ENCODE data around the gene AQP12B. TPM values are rescaled to one million over a fixed set of nuclear protein-coding genes. Genes with fewer than 3 reads are reported as not detected.
A peak's percentile ranks its signal among the peaks of the same experiment; 100 is the strongest.

AQP12B gene
- total RNA-seq, 1 donor from 2014 or later: not detected

- DNase-seq (ENCODE audit: low spot score in 2 of 2, unreplicated experiment in 2 of 2): no peak
- Mint-ChIP-seq H3K4me3 (no peak overlapping the region), H3K9me3 (peaks cover 7% of the 10 kb centered on the region), H3K27ac (no peak overlapping the region), H3K36me3 (no peaks in the 10 kb centered on the region), H3K4me1 (no peaks in the 10 kb centered on the region), H3K27me3 (ENCODE audit: low read depth) (peaks cover 78% of the 10 kb centered on the region)
- no peak for TF ChIP-seq CTCF (IDR thresholded peaks at IDR 0.05; ENCODE audit: unreplicated experiment)
Measured at GRCh38 chr2:240651185-240651584, 31.5 kb downstream of the AQP12B start.

GRCh38 chr2:240650254-240650965 is 32.3 kb downstream of the AQP12B start:
- H3K27ac Mint-ChIP-seq: no peak overlapping the region
- H3K9me3 Mint-ChIP-seq: peaks cover 7% of the 10 kb centered on the region
- no peaks in the 10 kb centered on the region for H3K4me1 Mint-ChIP-seq
- H3K4me3 Mint-ChIP-seq: no peak overlapping the region
- TF ChIP-seq CTCF (IDR thresholded peaks at IDR 0.05; ENCODE audit: unreplicated experiment): no peak
- peaks cover 82% of the 10 kb centered on the region for H3K27me3 Mint-ChIP-seq (ENCODE audit: low read depth)
- no peaks in the 10 kb centered on the region for H3K36me3 Mint-ChIP-seq
- peak in 1 of 2 experiments; percentile 25 for DNase-seq (ENCODE audit: low spot score in 2 of 2, unreplicated experiment in 2 of 2)

GRCh38 chr2:240649331-240649730 is 33.4 kb downstream of the AQP12B start:
- Mint-ChIP-seq H3K4me1 (no peaks in the 10 kb centered on the region), H3K4me3 (no peak overlapping the region), H3K36me3 (no peaks in the 10 kb centered on the region), H3K27me3 (ENCODE audit: low read depth) (peaks cover 77% of the 10 kb centered on the region), H3K27ac (no peak overlapping the region), H3K9me3 (no peaks in the 10 kb centered on the region)
- DNase-seq (ENCODE audit: low spot score in 2 of 2, unreplicated experiment in 2 of 2): peak in 1 of 2 experiments; percentile 20
- TF ChIP-seq CTCF (IDR thresholded peaks at IDR 0.05; ENCODE audit: unreplicated experiment): no peak

GRCh38 chr2:240648650-240649275 is 33.9 kb downstream of the AQP12B start:
- Mint-ChIP-seq H3K27ac (no peak overlapping the region), H3K27me3 (ENCODE audit: low read depth) (peaks cover 79% of the 10 kb centered on the region)

GRCh38 chr2:240648155-240648649 is 34.5 kb downstream of the AQP12B start:
- no peak overlapping the region for H3K4me3 Mint-ChIP-seq
- no peaks in the 10 kb centered on the region for H3K9me3 Mint-ChIP-seq
- H3K27me3 Mint-ChIP-seq (ENCODE audit: low read depth): peaks cover 79% of the 10 kb centered on the region
- no peak for TF ChIP-seq CTCF (IDR thresholded peaks at IDR 0.05; ENCODE audit: unreplicated experiment)
- DNase-seq (ENCODE audit: low spot score in 2 of 2, unreplicated experiment in 2 of 2): peak in 1 of 2 experiments; percentile 35
- H3K27ac Mint-ChIP-seq: no peak overlapping the region
- no peaks in the 10 kb centered on the region for H3K36me3 Mint-ChIP-seq
- H3K4me1 Mint-ChIP-seq: no peaks in the 10 kb centered on the region

More at GRCh38 chr2:240648650-240649275, 33.9 kb downstream of the AQP12B start:
- H3K4me3 Mint-ChIP-seq: no peak overlapping the region
- no peaks in the 10 kb centered on the region for H3K4me1 Mint-ChIP-seq
- no peaks in the 10 kb centered on the region for H3K36me3 Mint-ChIP-seq
- no peaks in the 10 kb centered on the region for H3K9me3 Mint-ChIP-seq
- DNase-seq (ENCODE audit: low spot score in 2 of 2, unreplicated experiment in 2 of 2): peak in 1 of 2 experiments; percentile 36
- TF ChIP-seq CTCF (IDR thresholded peaks at IDR 0.05; ENCODE audit: unreplicated experiment): no peak

Measured in mesothelial cell of epicardium (in vitro differentiated cells).